ENCODE measurements around the gene PCYT2. TPM values are rescaled to one million over a fixed set of nuclear protein-coding genes. Genes with fewer than 3 reads are reported as not detected.
A peak's percentile ranks its signal among the peaks of the same experiment; 100 is the strongest.

The PCYT2 gene
- total RNA-seq, 1 donor from 2014 or later = 36.7 TPM

DNA sequence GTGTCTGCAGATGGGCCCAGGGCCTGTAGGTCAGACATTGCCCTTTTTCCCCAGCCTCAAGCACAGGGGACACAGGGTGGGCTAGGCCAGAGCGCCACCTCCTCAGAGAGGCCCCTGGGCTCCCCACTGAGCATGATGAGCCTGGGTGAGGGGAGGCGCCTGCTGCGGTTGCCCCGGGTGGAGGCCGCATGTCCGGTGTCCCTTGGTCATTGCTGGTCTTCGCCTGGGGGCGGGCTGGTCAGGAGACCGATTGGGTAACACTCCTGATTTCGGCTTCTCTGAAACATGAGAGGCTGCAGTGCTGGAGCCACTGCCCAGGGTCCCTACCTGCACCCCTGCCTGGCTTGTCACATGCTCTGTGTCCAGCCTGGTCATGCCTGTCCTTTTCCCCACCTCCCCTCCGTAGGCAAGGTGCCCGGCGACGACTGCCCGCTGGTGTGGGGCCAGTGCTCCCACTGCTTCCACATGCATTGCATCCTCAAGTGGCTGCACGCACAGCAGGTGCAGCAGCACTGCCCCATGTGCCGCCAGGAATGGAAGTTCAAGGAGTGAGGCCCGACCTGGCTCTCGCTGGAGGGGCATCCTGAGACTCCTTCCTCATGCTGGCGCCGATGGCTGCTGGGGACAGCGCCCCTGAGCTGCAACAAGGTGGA, 11.6 kb downstream of the PCYT2 start:
- no peak for ATAC-seq

DNA sequence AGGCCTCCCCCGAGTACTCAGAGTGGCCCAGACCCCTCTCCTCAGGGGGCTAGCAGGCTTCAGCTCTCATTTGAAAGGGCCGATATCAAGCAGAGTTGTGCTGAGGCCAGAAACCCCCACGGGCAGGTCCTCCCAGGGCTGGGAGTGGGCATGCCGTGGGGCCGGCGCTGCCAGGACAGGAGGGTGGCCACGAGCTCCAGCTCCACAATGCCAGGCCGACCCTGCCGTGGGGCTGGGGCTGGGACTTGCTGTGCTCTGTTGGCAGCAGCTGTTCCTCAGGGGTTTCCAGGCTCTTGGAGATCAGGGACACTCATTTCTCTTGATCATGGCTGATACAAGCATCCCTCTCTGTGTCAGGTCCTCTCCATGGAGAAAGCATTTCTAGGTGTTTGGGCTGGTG, 12.3 kb downstream of the PCYT2 start:
- ATAC-seq = no peak

DNA sequence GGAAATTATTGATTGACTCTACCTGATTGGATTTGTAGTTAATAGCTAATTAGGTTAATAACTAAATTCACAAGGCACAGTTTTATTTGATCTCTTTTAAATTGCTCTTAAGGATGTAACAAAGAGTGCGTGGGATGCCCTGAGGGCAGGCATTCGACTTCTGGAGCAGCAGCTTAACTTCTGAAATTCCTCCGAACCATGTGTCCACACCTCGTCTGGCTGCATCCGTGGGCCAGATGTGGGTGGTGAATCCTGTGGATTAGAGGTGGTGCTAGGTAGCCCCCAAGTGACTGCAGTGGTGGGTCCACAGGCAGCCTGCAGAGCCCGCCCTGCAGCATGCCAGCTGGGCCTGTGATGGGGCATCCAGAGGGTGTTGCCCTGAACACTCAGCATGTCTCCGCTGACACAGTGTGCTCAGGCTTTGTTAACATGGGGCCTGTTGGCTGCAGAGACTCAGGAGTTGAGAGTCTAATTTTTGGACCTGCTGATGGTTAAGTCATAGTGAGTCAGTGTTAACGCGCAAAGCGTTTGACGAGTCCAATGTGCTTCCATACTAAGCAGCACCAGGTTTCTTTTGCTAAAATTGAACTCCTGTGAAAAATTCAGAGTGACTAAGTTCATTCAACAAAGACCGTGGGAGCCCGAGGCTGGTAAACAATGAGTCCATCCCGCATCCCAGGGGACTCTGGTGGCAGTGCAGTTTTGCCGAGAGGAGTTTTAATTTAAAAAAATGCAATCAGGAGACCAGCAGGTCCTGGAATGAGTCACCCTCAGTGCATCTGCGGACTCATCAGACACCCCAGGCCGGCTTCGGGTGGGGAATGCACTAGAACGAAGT, 13.0 kb downstream of the PCYT2 start:
- peak; percentile 65 for ATAC-seq

DNA sequence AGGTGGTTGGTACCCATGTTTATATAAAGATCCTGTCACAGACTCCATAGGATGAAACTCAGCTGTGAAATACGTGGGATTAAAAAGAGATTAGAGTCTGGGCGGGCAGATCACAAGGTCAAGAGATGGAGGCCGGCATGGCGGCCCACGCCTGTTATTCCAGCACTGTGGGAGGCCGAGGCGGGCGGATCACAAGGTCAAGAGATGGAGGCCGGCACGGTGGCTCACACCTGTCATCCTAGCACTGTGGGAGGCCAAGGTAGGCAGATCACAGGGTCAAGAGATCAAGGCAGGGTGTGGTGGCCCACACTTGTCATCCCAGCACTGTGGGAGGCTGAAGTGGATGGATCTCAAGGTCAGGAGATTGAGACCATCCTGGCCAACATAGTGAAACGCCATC, 15.8 kb downstream of the PCYT2 start:
- ATAC-seq = no peak

GRCh38 chr17:81891303-81891552, 20.0 kb downstream of the PCYT2 start:
- ATAC-seq = no peak

- ATAC-seq = no peak
Observed at GRCh38 chr17:81890447-81891302, 20.5 kb downstream of the PCYT2 start.

DNA sequence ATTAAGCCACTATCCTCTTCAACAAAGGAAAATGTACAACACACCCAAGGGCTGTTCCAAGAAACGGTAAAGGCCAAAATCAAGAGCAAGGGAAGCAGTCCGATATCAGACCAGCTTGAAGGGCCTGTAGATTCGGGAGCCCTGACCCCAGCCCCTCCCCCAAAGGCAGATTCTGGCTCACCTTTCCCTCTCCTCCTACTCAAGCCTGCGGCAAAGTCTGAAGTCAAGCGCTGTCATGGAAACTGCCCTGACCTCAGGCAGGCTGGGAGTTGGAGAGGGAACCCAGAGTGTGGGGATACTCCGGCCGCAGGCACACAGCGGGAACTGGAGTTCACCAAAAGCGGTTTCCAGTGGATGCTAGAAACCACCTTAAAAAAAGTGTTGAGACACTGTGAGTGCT, 21.6 kb downstream of the PCYT2 start:
- ATAC-seq = no peak

DNA sequence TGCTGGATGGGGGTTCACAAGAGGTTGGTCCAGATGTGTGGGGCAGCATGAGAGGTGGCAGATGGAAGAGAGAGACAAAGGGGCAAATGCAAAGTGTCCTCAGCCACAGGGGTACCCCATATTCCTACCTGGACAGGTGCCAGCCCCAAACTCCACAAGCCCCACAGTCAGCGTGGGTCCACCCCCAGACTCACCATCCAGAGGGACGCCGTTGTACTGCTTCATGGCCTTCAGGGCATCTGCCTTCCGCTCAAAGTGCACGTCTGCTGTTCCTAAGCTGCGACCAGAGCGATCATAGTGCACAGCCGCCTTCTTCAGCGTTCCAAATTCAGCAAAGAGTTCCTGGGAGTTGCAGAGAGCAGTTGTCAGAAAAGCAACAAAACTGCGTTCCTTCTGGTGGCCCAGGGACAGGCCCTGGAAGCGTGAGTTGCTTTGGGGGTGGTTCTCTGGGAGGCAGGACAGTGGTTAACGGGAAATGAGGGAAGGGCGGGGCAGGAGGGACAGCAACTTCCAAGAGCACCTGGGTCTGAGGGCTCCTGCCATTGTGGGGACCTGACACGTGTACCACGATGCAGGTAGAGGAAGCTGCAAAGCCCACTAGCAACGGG, 22.1 kb downstream of the PCYT2 start:
- ATAC-seq = no peak

DNA sequence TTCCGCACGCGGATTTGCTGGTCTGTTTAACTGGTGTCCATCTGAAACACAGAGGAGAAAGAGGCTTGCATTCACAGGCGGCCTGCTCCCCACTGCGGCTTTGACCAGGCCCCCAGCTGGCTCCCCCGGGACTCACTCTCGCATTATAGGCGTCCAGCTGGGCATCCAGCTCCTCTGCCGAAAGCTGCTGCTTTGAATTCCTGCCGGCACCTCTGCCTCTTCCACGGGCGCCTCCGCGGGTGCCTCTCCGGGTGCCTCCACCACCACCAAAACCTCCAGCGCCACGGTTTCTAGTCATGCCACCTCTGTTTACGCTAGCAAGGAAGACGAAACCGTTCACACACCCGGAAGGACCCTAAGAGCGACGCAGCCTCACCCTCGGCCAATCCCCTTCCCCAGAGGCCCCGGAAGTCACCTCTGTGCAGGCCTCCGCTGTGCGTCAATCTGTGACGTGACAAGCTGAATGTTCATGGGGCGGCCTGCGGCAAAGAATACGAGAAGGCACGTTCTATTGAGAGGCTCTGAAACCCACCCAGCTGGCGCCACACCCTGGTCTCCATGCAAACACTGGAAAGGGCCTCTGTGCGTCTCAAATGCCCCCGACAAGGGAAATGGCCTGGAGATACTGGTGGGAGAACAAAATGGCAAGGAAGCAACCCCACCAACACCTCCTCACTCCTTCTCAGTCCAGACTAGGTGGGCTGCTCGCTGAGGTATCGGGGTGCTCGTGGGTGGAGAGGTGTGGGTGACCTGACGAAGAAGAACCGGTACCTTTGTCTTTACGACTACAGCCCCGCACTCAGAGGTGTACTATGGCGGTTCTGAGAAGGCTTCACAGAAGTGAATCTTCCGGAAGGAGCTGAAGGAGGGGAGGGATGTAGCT, 22.9 kb downstream of the PCYT2 start:
- ATAC-seq = no peak

DNA sequence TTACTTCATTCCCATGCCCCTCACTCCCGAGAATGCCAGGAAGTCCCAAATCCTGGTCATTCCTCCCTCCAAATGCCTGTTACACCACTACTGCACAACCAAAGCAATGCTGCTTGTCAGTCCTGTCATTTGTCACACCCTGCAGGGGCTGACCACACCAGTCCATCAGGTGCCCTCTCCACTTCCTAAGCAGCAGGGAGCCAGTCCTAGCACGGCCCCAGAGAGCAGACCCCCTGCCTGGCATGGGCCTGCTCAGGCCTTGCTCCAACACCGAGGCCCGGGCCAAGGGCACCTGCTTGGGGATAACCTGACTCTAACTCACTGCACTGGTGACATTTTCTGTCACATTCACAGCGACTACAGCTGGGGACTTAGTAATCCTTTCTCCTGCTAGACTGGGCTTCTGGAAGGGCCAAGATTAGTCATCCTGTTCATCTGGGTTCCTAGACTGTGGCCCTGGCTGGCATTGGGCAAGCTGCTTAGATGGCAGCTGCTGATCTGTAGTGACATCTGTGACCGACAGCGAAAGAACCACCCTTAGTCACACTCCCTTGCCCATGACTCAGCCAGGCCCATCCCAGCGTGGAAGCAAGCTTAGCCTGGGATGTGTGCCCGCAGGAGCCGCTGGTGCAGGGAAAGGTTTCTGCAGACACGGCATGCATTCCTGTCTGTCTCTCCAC, 25.2 kb downstream of the PCYT2 start:
- peak; percentile 94 for ATAC-seq

GRCh38 chr17:81885454-81885853, 25.7 kb downstream of the PCYT2 start:
- peak; percentile 3 for ATAC-seq

- no peak for ATAC-seq
Observed at GRCh38 chr17:81884968-81885367, 26.2 kb downstream of the PCYT2 start.

GRCh38 chr17:81884520-81884919, 26.7 kb downstream of the PCYT2 start:
- no peak for ATAC-seq

DNA sequence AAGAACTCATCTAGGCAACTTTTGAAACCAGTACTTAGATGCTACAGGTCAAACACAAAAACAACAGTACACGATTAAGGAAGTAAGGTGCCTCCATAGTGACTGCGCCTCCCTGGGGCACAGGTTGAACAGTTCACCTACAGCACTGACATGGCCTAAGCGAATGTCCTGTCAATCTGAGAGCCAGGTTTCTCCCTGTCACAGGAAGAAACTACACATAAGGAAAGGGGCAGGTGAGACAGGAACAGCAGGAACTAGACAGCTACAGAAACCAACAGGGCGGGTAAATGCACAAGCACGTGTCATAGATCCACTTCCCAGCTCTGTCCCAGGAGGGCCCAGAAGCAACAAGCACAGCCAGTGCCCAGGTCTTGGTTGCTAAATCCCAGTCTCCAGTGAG, 32.1 kb downstream of the PCYT2 start:
- peak; percentile 91 for ATAC-seq

- no peak for ATAC-seq
Observed at GRCh38 chr17:81878294-81878693, 32.9 kb downstream of the PCYT2 start.

- ATAC-seq = no peak
Observed at GRCh38 chr17:81877569-81877968, 33.6 kb downstream of the PCYT2 start.

DNA sequence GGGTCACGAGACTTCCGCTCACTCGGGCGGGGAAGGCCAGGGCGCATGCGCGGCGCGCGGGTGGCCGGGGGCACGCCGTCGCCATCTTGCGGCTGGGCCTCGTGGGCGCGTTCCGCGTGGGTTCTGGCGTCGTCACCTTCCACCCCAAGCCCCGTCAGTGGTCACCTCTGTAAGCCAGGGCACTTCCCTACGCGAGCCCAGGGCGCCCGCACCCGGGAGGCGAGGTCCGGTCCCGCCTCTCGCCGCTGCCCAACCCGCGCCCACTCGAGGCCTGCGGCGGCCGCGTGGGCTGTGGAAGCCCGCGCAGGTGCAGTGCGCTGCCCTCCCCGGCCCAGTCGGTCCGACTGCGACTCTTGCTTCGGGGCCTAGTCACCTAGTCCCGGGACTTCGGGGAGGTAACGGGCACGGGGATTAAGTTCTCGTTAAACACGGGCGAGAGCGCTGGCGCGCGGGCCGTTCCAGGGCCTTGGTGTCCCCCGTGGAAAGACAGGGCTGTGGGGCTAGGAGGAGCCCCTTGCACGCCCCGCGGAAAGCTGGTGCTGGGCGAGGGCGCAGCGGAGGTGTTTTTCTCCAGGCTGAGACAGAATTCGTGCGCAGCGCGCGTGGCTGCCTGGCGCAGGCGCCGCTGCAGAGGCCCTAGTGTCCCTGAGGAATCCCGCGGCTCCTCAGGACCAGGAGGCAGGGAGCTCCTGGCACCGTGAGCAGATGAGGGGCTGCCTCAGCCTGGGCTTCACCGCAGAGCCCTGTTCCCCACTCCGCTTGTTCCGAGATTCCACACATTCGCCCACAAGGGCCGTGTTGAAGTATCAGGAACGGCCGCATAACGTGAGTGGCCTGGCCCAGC, 39.6 kb downstream of the PCYT2 start:
- peak; percentile 2 for ATAC-seq

DNA sequence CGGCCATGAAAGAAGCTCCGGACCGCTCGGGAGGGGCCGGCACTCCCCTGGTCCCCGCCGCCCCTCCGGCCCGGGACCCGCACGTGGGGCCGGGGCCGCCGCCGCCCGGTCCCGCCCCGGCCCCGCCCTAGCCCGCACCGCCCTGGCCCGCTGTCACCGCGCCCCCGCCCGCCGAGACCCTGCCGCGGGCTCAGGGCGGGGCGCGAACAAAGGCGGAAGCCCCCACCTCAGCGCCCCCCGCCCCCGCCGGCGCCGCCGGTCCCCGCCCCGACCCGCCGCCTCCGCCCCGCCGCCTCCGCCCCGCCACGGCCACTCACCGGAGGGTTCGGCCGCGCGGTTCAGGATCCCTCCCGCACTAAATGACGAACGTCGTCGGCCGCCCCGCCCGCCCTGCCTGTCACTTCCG, 40.2 kb downstream of the PCYT2 start, which contains the start of gene ARHGDIA:
Gene ARHGDIA (minus strand): TSS at position 357 of the 406 bp plus-strand sequence. CDS start 1,407 bp downstream, outside the sequence.
- peak; percentile 54 for ATAC-seq

- ATAC-seq = peak; percentile 24
Observed at GRCh38 chr17:81870131-81870980, 40.8 kb downstream of the PCYT2 start.

Measured in esophagus mucosa (tissue), 1 donor.